Hepatocyte (in vitro differentiated cells): Measurements from ENCODE around the gene VEGFD. TPM values are rescaled to one million over a fixed set of nuclear protein-coding genes. Genes with fewer than 3 reads are reported as not detected.

Experiments used
- DNase-seq: peaks from one replicate; pipeline ENCODE4 v3.0.0-alpha.2; 2016; ENCODE audit warnings: low spot score
- H2AFZ ChIP-seq: fragments of 200-600 bp; sonication (generic); 2 replicates; pipeline ENCODE4 v1.6.0; 2016; ENCODE audit warnings: antibody characterized with exemption, mild to moderate bottlenecking
- H3K27ac ChIP-seq: fragments of 200-600 bp; sonication (generic); 2 replicates; pipeline ENCODE4 v1.5.1; 2016; ENCODE audit warnings: mild to moderate bottlenecking
- H3K27me3 ChIP-seq: fragments of 200-600 bp; sonication (generic); 2 replicates; pipeline ENCODE4 v1.6.1; 2016
- H3K36me3 ChIP-seq: fragments of 200-600 bp; sonication (generic); replicated peaks from 2 replicates; pipeline ENCODE4 v1.5.1; 2016; ENCODE audit warnings: low read depth; ENCODE audit not compliant: insufficient read depth
- H3K4me1 ChIP-seq: fragments of 200-600 bp; sonication (generic); 2 replicates; pipeline ENCODE4 v1.5.1; 2016; ENCODE audit warnings: mild to moderate bottlenecking, moderate library complexity; ENCODE audit not compliant: insufficient read depth
- H3K4me2 ChIP-seq: fragments of 200-600 bp; sonication (generic); 2 replicates; pipeline ENCODE4 v1.6.0; 2016
- H3K4me3 ChIP-seq: fragments of 200-600 bp; sonication (generic); 2 replicates; pipeline ENCODE4 v1.5.1; 2016; ENCODE audit warnings: mild to moderate bottlenecking
- H3K79me2 ChIP-seq: fragments of 200-600 bp; sonication (generic); 2 replicates; pipeline ENCODE4 v1.6.0; 2017; ENCODE audit warnings: mild to moderate bottlenecking
- H3K9me2 ChIP-seq: fragments of 200-600 bp; sonication (generic); replicated peaks from 2 replicates; pipeline ENCODE4 v1.6.0; 2017; ENCODE audit warnings: mild to moderate bottlenecking; ENCODE audit not compliant: insufficient read depth
- H3K9me3 ChIP-seq: fragments of 200-600 bp; sonication (generic); 2 replicates; pipeline ENCODE4 v1.5.1; 2016; ENCODE audit warnings: low read depth, mild to moderate bottlenecking
- H4K20me1 ChIP-seq: fragments of 200-600 bp; sonication (generic); 2 replicates; pipeline ENCODE4 v1.6.0; 2016; ENCODE audit warnings: mild to moderate bottlenecking; ENCODE audit not compliant: insufficient read depth, poor library complexity, severe bottlenecking
- EZH2 ChIP-seq: fragments of 200-600 bp; sonication (generic); IDR thresholded peaks from 2 replicates; pipeline ENCODE4 v1.6.1; 2016; ENCODE audit warnings: antibody characterized with exemption, mild to moderate bottlenecking, borderline replicate concordance
- EZH2phosphoT487 ChIP-seq: fragments of 200-600 bp; sonication (generic); IDR thresholded peaks from one replicate; pipeline ENCODE4 v1.6.1; 2018; ENCODE audit warnings: antibody characterized with exemption, mild to moderate bottlenecking, low read depth, moderate library complexity; ENCODE audit not compliant: unreplicated experiment, severe bottlenecking
- WGBS: methylation state at CpG from one replicate; pipeline ENCODE4 v1.1.6; 2016; ENCODE audit warnings: low lambda C conversion rate; ENCODE audit errors: missing lambda C conversion rate; 5-methylcytosine and 5-hydroxymethylcytosine counted together
- polyA plus RNA-seq: library from polyadenylated mRNA; unstranded; fragments of >200 nt; fragmentation: Nextera tagmentation; extraction: Ambion mirVana; gene quantifications from 2 replicates; pipeline ENCODE4 v1.2.1, GENCODE V29; 2016
- total RNA-seq: library from RNA; depleted of rRNA; stranded (reverse); fragments of >200 nt; gene quantifications from 2 replicates; pipeline ENCODE4 v1.2.3, GENCODE V29; 2014
- TF ChIP-seq, protein P1 (sequence below): fragments of 200-600 bp; sonication (generic); IDR thresholded peaks from 2 replicates; pipeline ENCODE4 v1.5.1; 2016; ENCODE audit warnings: antibody characterized with exemption, mild to moderate bottlenecking; ENCODE audit not compliant: poor library complexity

VEGFD gene
- total and polyA plus RNA-seq, 2 experiments from 2014 or later, result 0.39 to 0.80 TPM

DNA sequence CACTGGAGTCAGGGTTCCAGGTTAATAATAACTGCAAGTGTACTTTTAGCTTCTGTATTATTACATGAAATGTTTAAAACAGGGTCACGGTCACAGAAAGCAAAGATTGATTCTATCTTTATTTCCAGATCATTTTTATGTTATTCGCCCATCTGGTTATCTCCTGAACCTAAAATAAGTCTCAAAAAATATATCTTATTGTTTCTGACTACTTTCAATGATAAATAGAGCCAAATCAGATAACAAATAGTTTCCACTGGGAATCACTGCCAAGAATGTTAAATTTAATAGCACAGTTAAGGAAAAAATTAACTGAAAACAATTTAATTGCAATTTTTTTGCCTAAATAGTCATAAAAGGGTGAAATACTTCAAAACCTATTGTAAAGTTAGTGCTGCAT lies 17.2 kb upstream of the VEGFD start:
- peaks cover 3% of the 10 kb centered on the region for H3K4me1 ChIP-seq
- H4K20me1 ChIP-seq, result no peaks in the 10 kb centered on the region
- no peak overlapping the region for H2AFZ ChIP-seq
- 70% methylated on average over 2 of the region's 2 CpGs for WGBS
- no peak for DNase-seq
- no peaks in the 10 kb centered on the region for H3K27me3 ChIP-seq
- H3K79me2 ChIP-seq, result no peaks in the 10 kb centered on the region
- no peak overlapping the region for H3K4me2 ChIP-seq
- TF ChIP-seq, protein P1, sequence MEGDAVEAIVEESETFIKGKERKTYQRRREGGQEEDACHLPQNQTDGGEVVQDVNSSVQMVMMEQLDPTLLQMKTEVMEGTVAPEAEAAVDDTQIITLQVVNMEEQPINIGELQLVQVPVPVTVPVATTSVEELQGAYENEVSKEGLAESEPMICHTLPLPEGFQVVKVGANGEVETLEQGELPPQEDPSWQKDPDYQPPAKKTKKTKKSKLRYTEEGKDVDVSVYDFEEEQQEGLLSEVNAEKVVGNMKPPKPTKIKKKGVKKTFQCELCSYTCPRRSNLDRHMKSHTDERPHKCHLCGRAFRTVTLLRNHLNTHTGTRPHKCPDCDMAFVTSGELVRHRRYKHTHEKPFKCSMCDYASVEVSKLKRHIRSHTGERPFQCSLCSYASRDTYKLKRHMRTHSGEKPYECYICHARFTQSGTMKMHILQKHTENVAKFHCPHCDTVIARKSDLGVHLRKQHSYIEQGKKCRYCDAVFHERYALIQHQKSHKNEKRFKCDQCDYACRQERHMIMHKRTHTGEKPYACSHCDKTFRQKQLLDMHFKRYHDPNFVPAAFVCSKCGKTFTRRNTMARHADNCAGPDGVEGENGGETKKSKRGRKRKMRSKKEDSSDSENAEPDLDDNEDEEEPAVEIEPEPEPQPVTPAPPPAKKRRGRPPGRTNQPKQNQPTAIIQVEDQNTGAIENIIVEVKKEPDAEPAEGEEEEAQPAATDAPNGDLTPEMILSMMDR, result no peak
- TF ChIP-seq EZH2phosphoT487 (no peak), EZH2 (no peak)
- no peak overlapping the region for H3K4me3 ChIP-seq
- H3K27ac ChIP-seq, result no peak overlapping the region
- no peaks in the 10 kb centered on the region for H3K36me3 ChIP-seq
- H3K9me3 ChIP-seq, result no peaks in the 10 kb centered on the region
- no peaks in the 10 kb centered on the region for H3K9me2 ChIP-seq

DNA sequence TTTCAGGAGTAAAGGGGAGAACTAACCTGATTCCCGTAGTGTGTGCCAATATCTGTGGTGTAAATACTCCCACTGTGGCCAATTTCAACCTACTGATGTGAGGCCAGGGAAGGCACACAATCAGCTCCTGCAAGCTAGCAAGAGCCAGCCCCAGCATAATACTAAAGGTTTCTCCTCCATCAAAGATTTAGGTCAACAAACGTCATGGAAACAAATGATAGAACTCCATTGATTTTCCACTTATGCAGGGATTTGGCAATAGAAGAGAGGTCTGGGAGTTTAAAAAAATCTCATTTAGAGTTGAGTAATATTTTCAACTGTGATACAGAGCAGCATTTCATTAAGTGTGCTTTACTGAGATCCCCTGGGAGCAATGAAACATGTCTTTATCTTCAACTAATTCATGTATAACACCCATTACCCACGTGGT lies 15.8 kb upstream of the VEGFD start:
- WGBS, result 71% methylated on average over 3 of the region's 3 CpGs

DNA sequence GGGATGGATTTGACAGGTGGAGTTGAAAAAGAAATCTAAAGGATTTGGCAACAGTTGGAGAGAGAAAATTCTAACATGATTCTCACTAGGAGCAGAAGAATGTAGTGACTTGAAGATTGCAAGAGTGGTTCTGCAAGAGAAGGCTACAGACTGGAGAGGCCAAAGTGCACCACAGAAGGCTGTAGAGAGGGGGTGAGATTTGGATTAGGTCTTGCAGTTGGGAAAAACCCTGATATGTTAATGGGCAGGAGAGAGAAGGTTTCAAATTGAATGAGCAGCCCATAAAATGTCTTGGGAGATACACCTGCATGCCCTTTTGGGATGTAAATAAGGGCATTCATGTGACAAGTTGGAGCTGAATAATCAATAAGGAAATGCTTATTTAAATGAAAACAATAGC lies 14.7 kb upstream of the VEGFD start:
- Histone ChIP-seq H3K27me3 (no peaks in the 10 kb centered on the region), H3K79me2 (no peaks in the 10 kb centered on the region), H3K27ac (no peak overlapping the region), H3K36me3 (no peaks in the 10 kb centered on the region), H3K4me2 (no peak overlapping the region), H3K4me3 (no peak overlapping the region), H3K9me3 (no peaks in the 10 kb centered on the region), H2AFZ (no peak overlapping the region), H3K4me1 (no peaks in the 10 kb centered on the region), H4K20me1 (no peaks in the 10 kb centered on the region), H3K9me2 (no peaks in the 10 kb centered on the region)
- no peak for DNase-seq
- TF ChIP-seq, protein P1, result no peak
- TF ChIP-seq EZH2 (no peak), EZH2phosphoT487 (no peak)

More for the DNA sequence above, 15.8 kb upstream of the VEGFD start:
- TF ChIP-seq EZH2phosphoT487 (no peak), EZH2 (no peak)
- TF ChIP-seq, protein P1, result no peak
- no peaks in the 10 kb centered on the region for H3K9me2 ChIP-seq
- H2AFZ ChIP-seq, result no peak overlapping the region
- H3K4me1 ChIP-seq, result no peaks in the 10 kb centered on the region
- H3K4me2 ChIP-seq, result no peak overlapping the region
- H3K4me3 ChIP-seq, result no peak overlapping the region
- no peak overlapping the region for H3K27ac ChIP-seq
- H3K27me3 ChIP-seq, result no peaks in the 10 kb centered on the region
- H3K79me2 ChIP-seq, result no peaks in the 10 kb centered on the region
- no peaks in the 10 kb centered on the region for H3K9me3 ChIP-seq
- H4K20me1 ChIP-seq, result no peaks in the 10 kb centered on the region
- no peaks in the 10 kb centered on the region for H3K36me3 ChIP-seq
- DNase-seq, result no peak

DNA sequence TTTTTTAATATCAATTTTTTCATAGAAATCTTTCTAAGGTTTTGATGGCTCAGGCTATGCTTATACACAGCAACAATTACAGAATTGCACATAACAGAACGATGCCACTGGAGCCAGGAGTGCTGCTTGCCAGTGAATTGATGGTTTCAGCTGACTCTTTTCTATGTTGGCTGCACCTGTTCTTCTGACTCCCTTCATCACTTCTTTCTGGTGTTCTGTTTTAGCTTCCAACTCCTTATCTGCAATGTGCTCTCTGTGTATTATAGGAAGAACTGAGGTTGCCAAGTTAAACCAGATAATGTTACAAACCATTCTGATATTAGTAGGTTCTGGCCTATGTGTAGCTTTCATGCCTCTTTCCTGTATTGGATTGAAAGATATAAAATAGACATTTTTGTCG lies 11.6 kb upstream of the VEGFD start:
- H3K79me2 ChIP-seq, result no peaks in the 10 kb centered on the region
- no peak overlapping the region for H3K4me2 ChIP-seq
- no peaks in the 10 kb centered on the region for H3K9me2 ChIP-seq
- H4K20me1 ChIP-seq, result no peaks in the 10 kb centered on the region
- H3K27ac ChIP-seq, result no peak overlapping the region
- no peaks in the 10 kb centered on the region for H3K4me1 ChIP-seq
- no peaks in the 10 kb centered on the region for H3K36me3 ChIP-seq
- no peak for DNase-seq
- WGBS, result 94% methylated on average over 2 of the region's 2 CpGs
- no peaks in the 10 kb centered on the region for H3K27me3 ChIP-seq
- no peaks in the 10 kb centered on the region for H3K9me3 ChIP-seq
- H3K4me3 ChIP-seq, result no peak overlapping the region
- no peak overlapping the region for H2AFZ ChIP-seq
- TF ChIP-seq EZH2, result no peak
- TF ChIP-seq EZH2phosphoT487, result no peak
- TF ChIP-seq, protein P1, result no peak
